OCI-LY7 (cell line): Measurements from ENCODE around the gene PRLHR.

Experiments used
- EZH2phosphoT487 ChIP-seq: fragments of 200-600 bp; sonication (generic); IDR thresholded peaks from 2 replicates; pipeline ENCODE4 v1.6.1; 2018; ENCODE audit warnings: low read depth, borderline replicate concordance, mild to moderate bottlenecking, mixed run types, antibody characterized with exemption, low read length, moderate library complexity, mixed read lengths
- TF ChIP-seq, protein P1 (sequence below): fragments of 200-600 bp; sonication (generic); conservative IDR thresholded peaks from 2 replicates; pipeline ENCODE4 v1.5.1; 2014; ENCODE audit warnings: mild to moderate bottlenecking, antibody characterized with exemption, low read length, moderate library complexity, mixed read lengths

DNA sequence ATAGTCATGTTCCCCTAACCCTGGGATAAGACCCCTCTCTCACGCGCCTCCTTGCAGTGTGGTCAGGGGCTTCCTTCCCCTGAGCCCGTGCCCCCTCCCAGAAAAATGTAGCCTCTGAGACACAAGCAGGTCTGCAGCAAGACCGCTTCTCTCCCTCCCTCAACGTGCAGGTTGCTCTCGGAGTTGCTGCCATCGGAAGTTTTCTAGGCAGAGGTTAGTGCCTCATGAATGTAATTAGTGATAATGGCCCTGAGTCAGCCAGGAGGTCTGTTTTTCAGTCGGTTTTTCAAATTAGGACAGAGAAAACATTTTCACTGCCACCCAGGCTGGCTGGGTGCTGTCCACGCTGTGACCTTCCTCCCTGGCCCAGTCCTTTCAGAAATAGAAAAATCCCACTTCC is 43.2 kb upstream of the PRLHR start:
- TF ChIP-seq, protein P1, sequence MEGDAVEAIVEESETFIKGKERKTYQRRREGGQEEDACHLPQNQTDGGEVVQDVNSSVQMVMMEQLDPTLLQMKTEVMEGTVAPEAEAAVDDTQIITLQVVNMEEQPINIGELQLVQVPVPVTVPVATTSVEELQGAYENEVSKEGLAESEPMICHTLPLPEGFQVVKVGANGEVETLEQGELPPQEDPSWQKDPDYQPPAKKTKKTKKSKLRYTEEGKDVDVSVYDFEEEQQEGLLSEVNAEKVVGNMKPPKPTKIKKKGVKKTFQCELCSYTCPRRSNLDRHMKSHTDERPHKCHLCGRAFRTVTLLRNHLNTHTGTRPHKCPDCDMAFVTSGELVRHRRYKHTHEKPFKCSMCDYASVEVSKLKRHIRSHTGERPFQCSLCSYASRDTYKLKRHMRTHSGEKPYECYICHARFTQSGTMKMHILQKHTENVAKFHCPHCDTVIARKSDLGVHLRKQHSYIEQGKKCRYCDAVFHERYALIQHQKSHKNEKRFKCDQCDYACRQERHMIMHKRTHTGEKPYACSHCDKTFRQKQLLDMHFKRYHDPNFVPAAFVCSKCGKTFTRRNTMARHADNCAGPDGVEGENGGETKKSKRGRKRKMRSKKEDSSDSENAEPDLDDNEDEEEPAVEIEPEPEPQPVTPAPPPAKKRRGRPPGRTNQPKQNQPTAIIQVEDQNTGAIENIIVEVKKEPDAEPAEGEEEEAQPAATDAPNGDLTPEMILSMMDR = no peak
- TF ChIP-seq EZH2phosphoT487 = no peak
